GM12872 (cell line): Measurements from ENCODE around the gene INTS3.

ENCODE experiments used
- CTCF ChIP-seq: IDR thresholded peaks from 3 replicates; pipeline ENCODE4 v1.5.1; 2011; ENCODE audit warnings: low read depth, mild to moderate bottlenecking, low read length, moderate library complexity; ENCODE audit not compliant: insufficient read depth

The INTS3 gene

GRCh38 chr1:153769221-153769620 is 41.4 kb downstream of the INTS3 start:
- TF ChIP-seq CTCF: no peak

GRCh38 chr1:153770797-153771196 is 42.9 kb downstream of the INTS3 start:
- no peak for TF ChIP-seq CTCF

DNA sequence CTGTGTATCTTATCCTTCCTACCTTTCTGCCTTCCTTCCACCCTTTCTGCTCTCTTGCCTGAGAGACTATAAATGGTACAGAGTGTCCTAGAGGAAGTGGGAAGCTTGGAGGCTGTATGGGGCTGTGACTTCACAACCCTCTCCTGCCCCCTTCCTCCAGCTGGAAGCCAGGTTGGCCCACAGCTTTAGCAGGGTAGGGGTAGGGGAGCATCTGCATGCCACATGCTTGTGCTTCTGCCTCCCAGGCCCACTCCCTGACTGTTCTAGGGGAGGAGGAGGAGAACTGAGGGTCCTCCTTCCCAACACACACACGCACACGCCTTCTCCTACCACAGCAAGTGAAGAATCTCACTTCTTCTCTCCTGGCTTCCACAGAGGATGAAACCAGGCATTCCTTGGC is 43.4 kb downstream of the INTS3 start:
- TF ChIP-seq CTCF: no peak

GRCh38 chr1:153771841-153772593 is 44.2 kb downstream of the INTS3 start:
- TF ChIP-seq CTCF: peak; percentile 56; the same call in 2 of the 3 replicates

GRCh38 chr1:153773096-153773921 is 45.5 kb downstream of the INTS3 start:
- TF ChIP-seq CTCF: no peak

DNA sequence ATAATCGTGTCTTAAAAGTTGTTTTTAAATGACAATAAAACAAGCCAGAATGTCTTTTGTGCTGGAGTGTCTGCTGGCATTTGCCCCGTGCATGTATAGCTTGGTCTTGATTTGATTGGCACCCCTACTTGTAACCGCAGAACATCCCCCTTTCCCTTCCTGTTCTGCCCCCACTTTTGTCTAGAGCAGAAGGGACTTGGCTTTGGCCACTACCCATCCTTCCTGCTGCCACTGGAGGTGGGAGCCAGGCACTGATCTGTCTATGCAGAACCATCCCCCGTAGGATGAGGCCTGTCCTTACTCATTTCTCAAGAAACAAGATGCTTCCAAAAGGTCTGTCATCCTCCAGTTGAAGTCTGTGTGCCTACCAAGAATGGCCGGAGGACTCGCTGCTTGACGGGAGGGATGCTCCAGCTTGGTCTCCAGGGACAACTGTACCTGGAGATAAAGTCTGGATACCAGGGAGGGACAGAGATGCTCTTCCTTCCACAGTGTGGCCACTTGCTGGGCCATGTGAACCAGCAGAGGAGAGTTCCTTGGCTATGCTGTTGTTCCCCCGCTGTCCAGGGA is 46.3 kb downstream of the INTS3 start:
- no peak for TF ChIP-seq CTCF

DNA sequence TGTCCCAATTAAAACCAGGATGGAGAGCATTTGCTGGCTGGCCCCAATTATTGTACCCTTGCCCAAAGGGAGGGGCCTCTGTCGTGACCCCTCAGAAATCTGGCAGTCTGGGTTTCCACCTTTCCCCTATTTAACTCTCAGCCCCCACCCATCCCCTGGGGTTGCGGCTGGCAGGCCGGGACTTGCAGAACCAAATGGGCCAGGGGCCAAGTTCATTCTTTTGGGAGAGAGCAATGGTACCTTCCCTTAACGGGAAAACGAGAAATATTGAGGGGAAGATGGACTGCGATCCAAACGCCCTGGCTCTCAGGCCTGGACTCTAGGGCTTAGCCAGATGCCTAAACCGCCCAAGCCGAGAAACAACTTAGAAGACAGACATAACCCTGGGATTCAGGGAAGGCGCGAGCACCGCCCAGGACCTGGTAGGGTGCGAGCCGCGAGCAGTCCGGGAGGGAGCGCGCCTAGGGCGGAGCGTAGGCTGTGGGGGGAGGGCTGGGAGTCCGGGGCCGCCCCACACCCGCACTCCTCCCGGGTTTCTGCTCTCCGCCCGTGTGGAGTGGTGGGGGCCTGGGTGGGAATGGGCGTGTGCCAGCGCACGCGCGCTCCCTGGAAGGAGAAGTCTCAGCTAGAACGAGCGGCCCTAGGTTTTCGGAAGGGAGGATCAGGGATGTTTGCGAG is 47.1 kb downstream of the INTS3 start, which contains the start of gene SLC27A3:
SLC27A3 (plus strand) TSS at position 628 of the 678 bp plus-strand sequence. CDS start 91 bp downstream, outside the sequence.
- no peak for TF ChIP-seq CTCF
